Measurements from ENCODE around the gene AMOTL1.

DNA sequence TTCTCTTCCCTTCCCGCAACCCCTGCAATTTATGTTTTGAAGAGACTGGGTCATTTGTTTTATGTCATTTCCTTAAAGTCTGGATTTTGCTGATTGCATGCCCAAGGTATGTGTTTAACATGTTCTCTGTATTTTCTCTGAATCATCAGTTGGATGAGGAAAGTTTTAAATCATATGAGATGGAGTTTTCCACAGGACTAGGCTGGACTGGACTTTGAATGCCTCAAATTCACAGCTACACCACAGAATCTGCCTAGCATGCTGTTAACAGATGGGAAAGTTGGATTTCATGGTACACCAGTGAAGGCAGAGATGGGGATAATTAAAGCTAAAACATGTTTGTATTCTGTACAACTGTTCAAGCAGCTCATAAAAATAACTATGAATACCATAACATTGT lies 142.6 kb downstream of the AMOTL1 start:
- no peak for TF ChIP-seq POLR2A (IDR thresholded peaks at IDR 0.05)
- TF ChIP-seq, protein P1, sequence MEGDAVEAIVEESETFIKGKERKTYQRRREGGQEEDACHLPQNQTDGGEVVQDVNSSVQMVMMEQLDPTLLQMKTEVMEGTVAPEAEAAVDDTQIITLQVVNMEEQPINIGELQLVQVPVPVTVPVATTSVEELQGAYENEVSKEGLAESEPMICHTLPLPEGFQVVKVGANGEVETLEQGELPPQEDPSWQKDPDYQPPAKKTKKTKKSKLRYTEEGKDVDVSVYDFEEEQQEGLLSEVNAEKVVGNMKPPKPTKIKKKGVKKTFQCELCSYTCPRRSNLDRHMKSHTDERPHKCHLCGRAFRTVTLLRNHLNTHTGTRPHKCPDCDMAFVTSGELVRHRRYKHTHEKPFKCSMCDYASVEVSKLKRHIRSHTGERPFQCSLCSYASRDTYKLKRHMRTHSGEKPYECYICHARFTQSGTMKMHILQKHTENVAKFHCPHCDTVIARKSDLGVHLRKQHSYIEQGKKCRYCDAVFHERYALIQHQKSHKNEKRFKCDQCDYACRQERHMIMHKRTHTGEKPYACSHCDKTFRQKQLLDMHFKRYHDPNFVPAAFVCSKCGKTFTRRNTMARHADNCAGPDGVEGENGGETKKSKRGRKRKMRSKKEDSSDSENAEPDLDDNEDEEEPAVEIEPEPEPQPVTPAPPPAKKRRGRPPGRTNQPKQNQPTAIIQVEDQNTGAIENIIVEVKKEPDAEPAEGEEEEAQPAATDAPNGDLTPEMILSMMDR (IDR thresholded peaks at IDR 0.05) = no peak

All from right lobe of liver (tissue), 4 donors.